H1 (cell line): ENCODE data around the gene CREB3. TPM values are rescaled to one million over a fixed set of nuclear protein-coding genes. Genes with fewer than 3 reads are reported as not detected.
A peak's percentile ranks its signal among the peaks of the same experiment; 100 is the strongest.

Experiments used
- CEBPB ChIP-seq: IDR thresholded peaks from 2 replicates; pipeline ENCODE4 v1.6.1; 2012; ENCODE audit warnings: low read depth, low read length
- CREB1 ChIP-seq: IDR thresholded peaks from 2 replicates; pipeline ENCODE4 v1.6.1; 2012; ENCODE audit warnings: inconsistent platforms
- EGR1 ChIP-seq: IDR thresholded peaks from 2 replicates; pipeline ENCODE4 v1.6.1; 2011; ENCODE audit warnings: low read depth, low read length, borderline replicate concordance
- EP300 ChIP-seq, 2 experiments: IDR thresholded peaks; 1 replicate in 1 of 2; 2 replicates in 1 of 2; pipeline ENCODE4 v1.6.1; 2011 to 2012; ENCODE audit warnings: low read depth in 2 of 2, low read length in 2 of 2, mild to moderate bottlenecking in 2 of 2, borderline replicate concordance in 1 of 2, inconsistent platforms in 1 of 2, moderate library complexity in 1 of 2
- GTF2F1 ChIP-seq: IDR thresholded peaks from 2 replicates; pipeline ENCODE4 v1.6.1; 2012; ENCODE audit warnings: low read depth, low read length, improper control_type of control experiment, borderline replicate concordance
- HDAC2 ChIP-seq, 2 experiments: fragments of 300-600 bp in 1 of 2; sonication (generic) in 1 of 2; IDR thresholded peaks; 2 replicates each; pipeline ENCODE4 v1.6.1; 2011 to 2012; ENCODE audit warnings: low read depth in 2 of 2, low read length in 2 of 2, mild to moderate bottlenecking in 2 of 2, moderate library complexity in 2 of 2, borderline replicate concordance in 1 of 2, inconsistent platforms in 1 of 2
- JUN ChIP-seq: IDR thresholded peaks from 2 replicates; pipeline ENCODE4 v1.6.1; 2011; ENCODE audit warnings: low read depth, mild to moderate bottlenecking, improper control_type of control experiment, low read length
- JUND ChIP-seq: IDR thresholded peaks from 2 replicates; pipeline ENCODE4 v1.6.1; 2011; ENCODE audit warnings: mild to moderate bottlenecking, improper control_type of control experiment, low read length
- KDM1A ChIP-seq: fragments of 200-600, 300-600 bp; sonication (generic); IDR thresholded peaks from 2 replicates; pipeline ENCODE4 v1.7.1; 2016; ENCODE audit warnings: mild to moderate bottlenecking, low read length, borderline replicate concordance
- KDM4A ChIP-seq: IDR thresholded peaks from one replicate; pipeline ENCODE4 v1.7.1; 2012; ENCODE audit warnings: low read depth, mild to moderate bottlenecking, moderate library complexity, low read length, inconsistent platforms; ENCODE audit not compliant: severe bottlenecking
- POU5F1 ChIP-seq: IDR thresholded peaks from 2 replicates; pipeline ENCODE4 v1.6.1; 2011; ENCODE audit warnings: low read depth, mild to moderate bottlenecking, low read length, moderate library complexity
- RXRA ChIP-seq: IDR thresholded peaks from 2 replicates; pipeline ENCODE4 v1.6.1; 2011; ENCODE audit warnings: low read depth, mild to moderate bottlenecking, low read length, moderate library complexity; ENCODE audit not compliant: insufficient read depth
- SIX5 ChIP-seq: IDR thresholded peaks from 2 replicates; pipeline ENCODE4 v1.6.1; 2011; ENCODE audit warnings: mild to moderate bottlenecking, low read depth, low read length
- SP1 ChIP-seq: IDR thresholded peaks from 2 replicates; pipeline ENCODE4 v1.6.1; 2011; ENCODE audit warnings: low read depth, low read length
- TAF1 ChIP-seq: IDR thresholded peaks from 2 replicates; pipeline ENCODE4 v1.6.1; 2011; ENCODE audit warnings: mild to moderate bottlenecking, low read depth, low read length
- TAF7 ChIP-seq: optimal IDR thresholded peaks from 2 replicates; pipeline ENCODE3; 2011; ENCODE audit warnings: low read depth, mild to moderate bottlenecking, inconsistent platforms, low read length, moderate library complexity, borderline replicate concordance
- TBP ChIP-seq: IDR thresholded peaks from 2 replicates; pipeline ENCODE4 v1.6.1; 2011; ENCODE audit warnings: low read depth, low read length, improper control_type of control experiment
- TCF12 ChIP-seq: IDR thresholded peaks from 2 replicates; pipeline ENCODE4 v1.6.1; 2011; ENCODE audit warnings: low read depth, mild to moderate bottlenecking, low read length
- ZNF274 ChIP-seq: IDR thresholded peaks from 2 replicates; pipeline ENCODE4 v1.7.0; 2012; ENCODE audit warnings: low read length, borderline replicate concordance; ENCODE audit errors: extremely low read depth
- polyA plus RNA-seq, 7 experiments: library from polyadenylated mRNA; depleted of rRNA in 3 of 7; stranded (reverse) in 5 of 7; unstranded in 2 of 7; fragments of >200 nt in 5 of 7; fragments of 200-250 nt in 2 of 7; gene quantifications; 1 replicate in 5 of 7; 2 replicates in 1 of 7; 4 replicates in 1 of 7; pipeline versions ENCODE4 v1.2.1 to v1.2.3, GENCODE V29; 2011 to 2013; ENCODE audit warnings: missing spikeins in 2 of 7, mixed read lengths in 2 of 7
- total RNA-seq: library from RNA; stranded (reverse); fragmentation: NEBNext Ultra II Directional; extraction: Animal tissue kit (Norgen Biotek cat#: 25700); gene quantifications from 2 replicates; pipeline ENCODE4 v1.2.1, GENCODE V29; 2021
- TF ChIP-seq, protein P1 (sequence below): IDR thresholded peaks from 2 replicates; pipeline ENCODE4 v1.6.1; 2012; ENCODE audit warnings: inconsistent platforms
- TF ChIP-seq, protein P2 (sequence below): IDR thresholded peaks from 2 replicates; pipeline ENCODE4 v1.6.1; 2011; ENCODE audit warnings: low read depth, mild to moderate bottlenecking, low read length; ENCODE audit not compliant: insufficient read depth

CREB3 gene
- total and polyA plus RNA-seq, 2 of the 8 experiments (the other 6 are each of a cell fraction or from before 2014, with no cell fraction given), result 24.4 to 25.7 TPM

DNA sequence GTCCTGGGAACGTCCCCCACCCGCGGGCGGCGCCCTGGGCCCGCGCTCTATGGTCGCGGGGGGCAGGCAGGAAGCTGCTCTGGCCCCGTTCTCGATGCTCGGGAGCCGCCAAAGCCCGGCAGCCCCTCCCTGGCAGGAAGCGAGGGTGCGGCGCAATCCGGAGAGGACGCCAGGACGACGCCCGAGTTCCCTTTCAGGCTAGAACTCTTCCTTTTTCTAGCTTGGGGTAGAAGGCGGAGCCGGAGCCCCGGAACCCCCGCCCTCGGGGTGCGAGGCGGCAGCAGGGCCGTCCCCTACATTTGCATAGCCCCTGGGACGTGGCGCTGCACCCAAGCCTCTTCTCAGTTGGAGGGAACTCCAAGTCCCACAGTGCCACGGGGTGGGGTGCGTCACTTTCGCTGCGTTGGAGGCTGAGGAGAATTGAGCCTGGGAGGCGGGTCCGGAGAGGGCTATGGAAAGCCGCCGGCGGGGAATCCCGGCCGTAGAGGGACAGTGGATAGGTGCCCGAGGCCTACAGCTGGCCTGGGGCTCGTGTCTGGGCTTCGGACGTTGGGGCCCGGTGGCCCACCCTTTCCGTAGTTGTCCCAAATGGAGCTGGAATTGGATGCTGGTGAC is at the start of gene CREB3, which contains the start of gene TLN1 (continued):
- TF ChIP-seq TAF7 (peak; percentile 73), GTF2F1 (no peak), KDM1A (no peak), EGR1 (peak; percentile 72), RXRA (no peak), HDAC2 (IDR thresholded peaks at IDR 0.05; ENCODE audit: borderline replicate concordance in 1 of 2, low read depth in 2 of 2, low read length in 2 of 2) (0 out of 4 replicates have a peak, but pooled peaks of 1 of the 2 experiments have one; percentile 16), EP300 (IDR thresholded peaks at IDR 0.05; ENCODE audit: borderline replicate concordance in 1 of 2, low read depth in 2 of 2, low read length in 2 of 2) (0 out of 3 replicates have a peak, but pooled peaks of 1 of the 2 experiments have one; percentile 7), SIX5 (peak; percentile 59), TAF1 (peak; percentile 71; the same call in 1 of the 2 replicates), CREB1 (peak; percentile 95), JUN (no peak), JUND (0 out of 2 replicates have a peak, but pooled peaks have one; percentile 21), SP1 (peak; percentile 68; the same call in 1 of the 2 replicates), CEBPB (no peak), TCF12 (no peak), ZNF274 (no peak), POU5F1 (no peak), TBP (peak; percentile 70), KDM4A (no peak)
- TF ChIP-seq, protein P1, sequence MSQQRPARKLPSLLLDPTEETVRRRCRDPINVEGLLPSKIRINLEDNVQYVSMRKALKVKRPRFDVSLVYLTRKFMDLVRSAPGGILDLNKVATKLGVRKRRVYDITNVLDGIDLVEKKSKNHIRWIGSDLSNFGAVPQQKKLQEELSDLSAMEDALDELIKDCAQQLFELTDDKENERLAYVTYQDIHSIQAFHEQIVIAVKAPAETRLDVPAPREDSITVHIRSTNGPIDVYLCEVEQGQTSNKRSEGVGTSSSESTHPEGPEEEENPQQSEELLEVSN, result 0 out of 2 replicates have a peak, but pooled peaks have one; percentile 29
- TF ChIP-seq, protein P2, sequence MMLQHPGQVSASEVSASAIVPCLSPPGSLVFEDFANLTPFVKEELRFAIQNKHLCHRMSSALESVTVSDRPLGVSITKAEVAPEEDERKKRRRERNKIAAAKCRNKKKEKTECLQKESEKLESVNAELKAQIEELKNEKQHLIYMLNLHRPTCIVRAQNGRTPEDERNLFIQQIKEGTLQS, result no peak
